Measurements from ENCODE around the gene NEK5. TPM values are rescaled to one million over a fixed set of nuclear protein-coding genes. Genes with fewer than 3 reads are reported as not detected.
A peak's percentile ranks its signal among the peaks of the same experiment; 100 is the strongest.

Gene NEK5
- polyA plus RNA-seq, 3 donors, result 0.07 TPM; not detected in 2

- H3K27ac ChIP-seq (ENCODE audit: low read depth in 1 of 2, low read length in 2 of 2), result peak within 1 kb of the TSS; percentile 36 to 77
- H3K79me2 ChIP-seq (ENCODE audit: insufficient read depth, low read length), result no peaks in the 10 kb centered on the region
- peaks cover 0 to 17% of the 10 kb centered on the region in 2 donors for H3K36me3 ChIP-seq (replicated peaks in 1 of 2; ENCODE audit: control insufficient read depth in 1 of 2, insufficient read depth in 2 of 2, low read length in 2 of 2)
These were observed 30.5 kb upstream of the NEK5 start, which contains the start of gene NEK3 for GRCh38 chr13:52159159-52159982. NEK3 (minus strand) TSS chr13:52159597; CDS start chr13:52156191, 3,406 bp downstream.

More at GRCh38 chr13:52159159-52159982, 30.5 kb upstream of the NEK5 start, which contains the start of gene NEK3:
- H4K20me1 ChIP-seq (ENCODE audit: insufficient read depth, low read length), result no peaks in the 10 kb centered on the region
- H3K27me3 ChIP-seq (ENCODE audit: control insufficient read depth in 2 of 2, insufficient read depth in 2 of 2, low read length in 2 of 2), result peaks cover 0 to 4% of the 10 kb centered on the region in 2 donors
- H3K9ac ChIP-seq (ENCODE audit: insufficient read depth, low read length, poor library complexity, severe bottlenecking), result peak within 1 kb of the TSS; percentile 82
- H3K4me3 Mint-ChIP-seq, result peak within 1 kb of the TSS; percentile 95 to 96
- intact Hi-C loops (cut with micrococcal nuclease), result no loop called here
- H3K4me1 ChIP-seq (ENCODE audit: control insufficient read depth in 1 of 2, insufficient read depth in 2 of 2, low read length in 2 of 2), result peaks cover 11 to 18% of the 10 kb centered on the region in 2 donors
- H3K9me3 Mint-ChIP-seq, result peaks cover 0 to 2% (median 0%) of the 10 kb centered on the region in 7 donors
- peak within 1 kb of the TSS; percentile 80 for H3K4me2 ChIP-seq (replicated peaks; ENCODE audit: extremely low read depth, low read length, poor library complexity, severe bottlenecking)
- H2AFZ ChIP-seq (ENCODE audit: insufficient read depth, low read depth, low read length, poor library complexity, severe bottlenecking), result peak within 1 kb of the TSS; percentile 95
- WGBS (ENCODE audit: insufficient coverage), result under 1% methylated on average over 70 of the region's 74 CpGs
- DNase-seq, result peak; percentile 14 to 29 (median 20)
- H3K36me3 Mint-ChIP-seq, result peaks cover 8 to 20% of the 10 kb centered on the region in 2 donors
- H3K27me3 Mint-ChIP-seq (ENCODE audit: low read depth in 3 of 3), result peaks cover 1 to 9% (median 9%) of the 10 kb centered on the region in 3 donors
- H3K4me1 Mint-ChIP-seq, result peaks cover 39% of the 10 kb centered on the region
- H3K4me3 ChIP-seq (replicated peaks in 1 of 3; ENCODE audit: low read depth in 2 of 3, low read length in 3 of 3), result peak within 1 kb of the TSS; percentile 74 to 88 (median 76)
- TF ChIP-seq CTCF (IDR thresholded peaks at IDR 0.05), result no peak
- peak within 1 kb of the TSS in 6 of 7 donors; percentile 6 to 82 (median 76) for H3K27ac Mint-ChIP-seq
- no peaks in the 10 kb centered on the region for H3K9me3 ChIP-seq (replicated peaks in 1 of 2; ENCODE audit: control insufficient read depth in 1 of 2, insufficient read depth in 1 of 2, low read length in 2 of 2)
